Esophagus squamous epithelium (tissue), 5 donors: Measurements from ENCODE around the gene ALX4. TPM values are rescaled to one million over a fixed set of nuclear protein-coding genes. Genes with fewer than 3 reads are reported as not detected.

Experiments used
- DNase-seq: peaks from one replicate; lab custom pipeline; 2025; lab: John Stamatoyannopoulos, UW
- H3K27ac ChIP-seq, 4 donors: fragments of 200-600 bp; sonication (generic); one replicate each; pipeline ENCODE4 v1.5.1; 2016 to 2019; ENCODE audit warnings: mild to moderate bottlenecking in 1 of 4
- H3K27me3 ChIP-seq, 4 donors: fragments of 200-600 bp; sonication (generic); 1 replicate in 3 of 4; 2 replicates in 1 of 4; pipeline versions ENCODE4 v1.5.1 to v1.6.0; 2017 to 2021; ENCODE audit warnings: antibody characterized with exemption in 1 of 4
- H3K36me3 ChIP-seq, 3 donors: fragments of 200-600 bp; sonication (generic); one replicate each; pipeline ENCODE4 v1.5.1; 2016 to 2019
- H3K4me1 ChIP-seq, 3 donors: fragments of 200-600 bp; sonication (generic); one replicate each; pipeline ENCODE4 v1.5.1; 2017 to 2019
- H3K4me3 ChIP-seq, 4 donors: fragments of 200-600 bp; sonication (generic); 1 replicate in 3 of 4; 2 replicates in 1 of 4; pipeline ENCODE4 v1.5.1; 2016 to 2019; ENCODE audit warnings: mild to moderate bottlenecking in 2 of 4, moderate library complexity in 1 of 4
- H3K9me3 ChIP-seq, 3 donors: fragments of 200-600 bp; sonication (generic); one replicate each; pipeline ENCODE4 v1.5.1; 2016 to 2019
- CTCF ChIP-seq, 6 experiments: fragments of 450-650 bp in 4 of 6; fragments of 200-600 bp in 2 of 6; sonication (generic) in 2 of 6; IDR thresholded peaks; one replicate each; pipeline ENCODE4 v1.5.1; 2016 to 2019; ENCODE audit warnings: antibody characterized with exemption in 6 of 6, mild to moderate bottlenecking in 4 of 6, moderate library complexity in 4 of 6
- POLR2A ChIP-seq, 4 donors: fragments of 450-650 bp; IDR thresholded peaks; one replicate each; pipeline ENCODE4 v1.6.1; 2017; ENCODE audit warnings: antibody characterized with exemption in 4 of 4, mild to moderate bottlenecking in 4 of 4, moderate library complexity in 3 of 4
- WGBS, 2 donors: methylation state at CpG; one replicate each; pipeline ENCODE4 v1.1.5; 2018; 5-methylcytosine and 5-hydroxymethylcytosine counted together
- intact Hi-C: fragments of 100-400 bp; cut with DNase I; formaldehyde crosslinking; loops from one replicate; pipeline ENCODE4 v1.15.0; 2022
- total RNA-seq, 4 donors: library from RNA; depleted of rRNA; stranded (reverse); fragments of >200 nt; gene quantifications; one replicate each; pipeline ENCODE4 v1.1.0, GENCODE V29; 2016
- donor health status: DM: yes; HTN: yes; CAD: no.

ALX4 gene
- total RNA-seq, 4 donors from 2014 or later: not detected

- no peaks in the 10 kb centered on the region for H3K9me3 ChIP-seq
- no peaks in the 10 kb centered on the region for H3K4me1 ChIP-seq
- H3K27ac ChIP-seq: no peak overlapping the region
- intact Hi-C loops: no loop called here
- DNase-seq: no peak
- H3K36me3 ChIP-seq: no peaks in the 10 kb centered on the region
- no peak for TF ChIP-seq CTCF (IDR thresholded peaks at IDR 0.05)
- TF ChIP-seq POLR2A (IDR thresholded peaks at IDR 0.05): no peak
- H3K4me3 ChIP-seq: no peak overlapping the region
- H3K27me3 ChIP-seq: no peaks in the 10 kb centered on the region
Observed at GRCh38 chr11:44223238-44223637, 86.7 kb downstream of the ALX4 start.

- no peak for DNase-seq
- Histone ChIP-seq H3K4me1 (no peaks in the 10 kb centered on the region), H3K9me3 (no peaks in the 10 kb centered on the region), H3K27me3 (no peaks in the 10 kb centered on the region), H3K36me3 (peaks cover 0 to 6% (median 0%) of the 10 kb centered on the region in 3 donors), H3K4me3 (no peak overlapping the region), H3K27ac (no peak overlapping the region)
- intact Hi-C loops: no loop called here
- 67 to 80% methylated on average over 2 of the region's 2 CpGs for WGBS, 2 donors
- TF ChIP-seq CTCF (IDR thresholded peaks at IDR 0.05): no peak
Observed at GRCh38 chr11:44221992-44222391, 87.9 kb downstream of the ALX4 start.

GRCh38 chr11:44221456-44221855 lies 88.5 kb downstream of the ALX4 start:
- Histone ChIP-seq H3K27ac (no peak overlapping the region), H3K36me3 (peaks cover 0 to 6% (median 0%) of the 10 kb centered on the region in 3 donors), H3K27me3 (no peaks in the 10 kb centered on the region), H3K4me1 (no peaks in the 10 kb centered on the region), H3K9me3 (no peaks in the 10 kb centered on the region), H3K4me3 (no peak overlapping the region)
- no peak for DNase-seq
- 71 to 83% methylated on average over 2 to 3 of the region's 3 CpGs for WGBS, 2 donors
- intact Hi-C loops: no loop called here
- no peak for TF ChIP-seq POLR2A (IDR thresholded peaks at IDR 0.05)

GRCh38 chr11:44219830-44220796 lies 89.8 kb downstream of the ALX4 start:
- Histone ChIP-seq H3K27ac (no peak overlapping the region), H3K4me1 (no peaks in the 10 kb centered on the region), H3K9me3 (no peaks in the 10 kb centered on the region), H3K4me3 (no peak overlapping the region), H3K27me3 (no peaks in the 10 kb centered on the region), H3K36me3 (peaks cover 0 to 6% (median 0%) of the 10 kb centered on the region in 3 donors)
- 78 to 83% methylated on average over 4 of the region's 4 CpGs for WGBS, 2 donors
- intact Hi-C loops: no loop called here
- TF ChIP-seq CTCF (IDR thresholded peaks at IDR 0.05): no peak
- no peak for TF ChIP-seq POLR2A (IDR thresholded peaks at IDR 0.05)
- DNase-seq: no peak

GRCh38 chr11:44217432-44217831 lies 92.5 kb downstream of the ALX4 start:
- 81 to 83% methylated on average over 1 of the region's 1 CpG for WGBS, 2 donors
- intact Hi-C loops: no loop called here
- H3K27me3 ChIP-seq: no peaks in the 10 kb centered on the region

More at GRCh38 chr11:44217432-44217831, 92.5 kb downstream of the ALX4 start:
- Histone ChIP-seq H3K27ac (no peak overlapping the region), H3K4me1 (no peaks in the 10 kb centered on the region), H3K4me3 (no peak overlapping the region), H3K36me3 (peaks cover 0 to 6% (median 0%) of the 10 kb centered on the region in 3 donors), H3K9me3 (no peaks in the 10 kb centered on the region)
- TF ChIP-seq POLR2A (IDR thresholded peaks at IDR 0.05) (no peak), CTCF (IDR thresholded peaks at IDR 0.05) (no peak)
- DNase-seq: no peak
